HuH-7.5 (cell line): Measurements from ENCODE around the gene CCDC14.
"Not testable (repeated sequence)": the region's sequence is repeated elsewhere in the genome, so short reads cannot be mapped to it uniquely, and the experiment has no call there.

Source experiments
- DNase-seq: peaks from one replicate; pipeline ENCODE4 v3.0.0; 2011; ENCODE audit warnings: low spot score

The CCDC14 gene

GRCh38 chr3:123899300-123899865, 61.6 kb downstream of the CCDC14 start:
- DNase-seq = no peak

GRCh38 chr3:123893012-123893411, 68.0 kb downstream of the CCDC14 start:
- no peak for DNase-seq

- no peak for DNase-seq
Measured at GRCh38 chr3:123892195-123892594, 68.8 kb downstream of the CCDC14 start.

GRCh38 chr3:123890991-123891390, 70.0 kb downstream of the CCDC14 start:
- DNase-seq = not testable (repeated sequence)

- not testable (repeated sequence) for DNase-seq
Measured at GRCh38 chr3:123890162-123890561, 70.9 kb downstream of the CCDC14 start.

- DNase-seq = no peak
Measured at GRCh38 chr3:123884993-123885392, 76.0 kb downstream of the CCDC14 start.

GRCh38 chr3:123884203-123884831, 76.7 kb downstream of the CCDC14 start, which contains the start of gene MYLK:
Gene MYLK, minus strand, starts transcription at chr3:123884332. Its CDS starts 90,491 bp downstream, at chr3:123793841.
- DNase-seq = peak; percentile 74

GRCh38 chr3:123883701-123884202, 77.3 kb downstream of the CCDC14 start:
- DNase-seq = no peak

- no peak for DNase-seq
Measured at GRCh38 chr3:123883111-123883510, 77.9 kb downstream of the CCDC14 start.

GRCh38 chr3:123881771-123882170, 79.3 kb downstream of the CCDC14 start:
- DNase-seq = no peak

GRCh38 chr3:123880998-123881561, 79.9 kb downstream of the CCDC14 start:
- DNase-seq = peak; percentile 47

GRCh38 chr3:123878807-123879206, 82.2 kb downstream of the CCDC14 start:
- no peak for DNase-seq

- no peak for DNase-seq
Measured at GRCh38 chr3:123877965-123878364, 83.1 kb downstream of the CCDC14 start.

- DNase-seq = no peak
Measured at GRCh38 chr3:123877466-123877865, 83.6 kb downstream of the CCDC14 start.

GRCh38 chr3:123876858-123877257, 84.2 kb downstream of the CCDC14 start:
- DNase-seq = no peak

GRCh38 chr3:123872621-123873020, 88.4 kb downstream of the CCDC14 start:
- no peak for DNase-seq

GRCh38 chr3:123871946-123872345, 89.1 kb downstream of the CCDC14 start:
- DNase-seq = no peak

GRCh38 chr3:123870033-123870432, 91.0 kb downstream of the CCDC14 start:
- no peak for DNase-seq

GRCh38 chr3:123869165-123869564, 91.9 kb downstream of the CCDC14 start:
- no peak for DNase-seq

GRCh38 chr3:123864706-123865105, 96.3 kb downstream of the CCDC14 start:
- DNase-seq = no peak
